Measurements from ENCODE around the gene SFTPD.

GRCh38 chr10:79939969-79940368, 8.9 kb downstream of the SFTPD start:
- TF ChIP-seq EZH2 (IDR thresholded peaks at IDR 0.05) (no peak), POLR2AphosphoS5 (IDR thresholded peaks at IDR 0.05; ENCODE audit: borderline replicate concordance, low read depth, low read length) (no peak), FOXP2 (optimal IDR thresholded peaks at IDR 0.05; ENCODE audit: control extremely low read depth, extremely low read length, insufficient read depth) (no peak)

Measured in SK-N-MC (cell line).